GM21529 (cell line): ENCODE measurements around the gene DTNBP1.

Experiments
- ATAC-seq: cut with Tn5 transposase; IDR thresholded peaks from one replicate; pipeline ENCODE4 v1.9.1; 2021; ENCODE audit not compliant: unreplicated experiment

Gene DTNBP1

DNA sequence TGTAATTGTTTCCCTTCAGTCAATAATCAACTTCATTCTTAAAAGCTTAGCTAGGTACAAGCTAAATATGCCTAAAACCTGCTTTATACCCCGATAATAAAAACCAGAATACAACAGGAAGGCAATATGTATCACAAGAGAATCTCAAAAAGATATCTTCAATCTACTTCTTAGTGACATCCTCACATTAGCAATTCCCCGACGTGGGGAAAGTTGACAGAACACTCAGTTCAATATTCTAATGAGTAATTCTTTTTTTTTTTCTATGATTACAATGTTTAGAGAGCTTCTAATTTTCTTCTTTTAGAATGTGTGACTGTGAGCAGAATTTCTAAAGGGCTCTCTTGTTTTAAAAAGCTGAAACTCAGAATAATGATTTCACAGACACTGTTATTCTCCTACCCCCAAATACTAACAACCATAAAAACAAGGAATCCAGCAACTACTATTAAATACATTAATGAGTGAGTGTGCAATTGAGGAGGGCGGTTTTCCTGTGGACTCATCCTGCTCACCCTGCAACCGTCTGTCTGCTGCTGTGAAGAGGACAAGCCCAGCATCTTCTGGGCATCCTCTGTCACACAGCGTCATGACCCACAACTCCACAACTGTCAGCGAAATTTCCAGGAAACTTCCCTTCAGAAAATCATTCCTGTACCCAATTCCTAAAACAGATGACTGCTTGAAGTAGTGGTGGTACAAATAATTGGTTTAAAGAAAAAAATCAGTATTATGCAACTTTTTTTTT, 68.1 kb downstream of the DTNBP1 start:
- ATAC-seq: no peak

DNA sequence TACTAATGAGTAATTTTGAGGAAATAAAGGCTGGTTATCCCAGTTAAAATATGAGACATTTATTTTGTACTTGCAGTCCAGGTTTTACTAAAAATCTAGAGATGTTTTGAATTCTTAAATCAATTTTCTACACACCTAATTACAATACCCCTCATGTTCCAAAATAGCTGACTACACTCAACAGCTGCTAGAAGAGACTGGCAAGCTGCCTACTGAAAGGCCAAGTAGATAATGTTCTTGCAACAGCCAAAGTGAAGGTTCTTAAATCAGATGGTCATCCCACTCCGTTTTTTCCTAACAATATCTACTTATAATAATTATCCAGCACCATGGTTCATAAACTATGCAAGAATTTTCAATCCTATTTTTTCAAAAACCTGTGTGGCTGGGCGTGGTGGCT, 69.0 kb downstream of the DTNBP1 start:
- no peak for ATAC-seq

DNA sequence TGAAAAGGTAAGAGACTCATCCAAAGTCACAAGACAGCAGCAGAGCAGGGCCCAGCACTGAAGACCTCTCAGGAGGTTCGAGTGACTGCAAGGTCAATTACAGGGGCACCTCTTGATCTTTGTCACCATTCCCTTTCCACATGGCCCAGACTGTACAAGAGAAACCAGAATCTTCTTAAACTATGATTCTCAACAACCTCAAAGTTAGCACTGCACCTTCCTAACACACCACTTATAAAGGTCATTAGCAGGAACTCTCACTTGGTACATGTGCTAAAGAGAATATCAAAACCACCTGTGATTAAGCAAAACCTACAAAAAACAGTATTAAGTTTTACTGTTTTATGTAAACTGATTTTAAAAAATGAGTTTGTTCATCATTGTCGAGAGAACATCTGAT, 70.2 kb downstream of the DTNBP1 start:
- ATAC-seq: no peak

DNA sequence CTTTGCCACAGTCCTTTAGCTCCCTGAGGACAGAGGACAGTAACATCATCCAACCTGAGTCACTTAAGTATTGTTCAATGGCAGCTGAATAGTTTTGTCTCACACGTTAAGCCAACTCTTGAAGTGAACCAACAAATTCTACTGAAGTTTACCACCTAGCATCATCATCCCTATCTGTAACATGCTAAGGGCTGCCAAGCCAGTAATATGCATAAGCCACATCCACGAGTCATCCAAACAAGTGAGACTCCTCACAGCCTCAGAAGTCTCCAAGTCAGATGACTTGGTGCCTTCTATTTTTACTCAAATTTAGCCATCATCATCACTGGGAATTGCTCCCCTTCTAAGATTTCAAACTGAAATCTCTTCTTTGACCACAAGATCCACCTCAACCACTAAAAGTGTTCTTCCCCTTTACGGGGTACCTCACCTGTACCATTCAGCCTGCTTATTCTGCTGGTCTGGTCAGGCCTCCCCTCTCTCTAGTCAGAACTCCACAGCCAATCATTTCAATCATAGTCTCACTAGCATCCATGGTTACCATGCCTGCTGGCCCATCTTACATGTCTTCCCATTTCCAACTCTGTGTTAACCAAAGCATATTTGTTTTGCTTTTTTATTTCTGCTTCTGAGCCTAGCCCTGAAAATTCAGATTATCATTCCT, 73.7 kb downstream of the DTNBP1 start:
- ATAC-seq: no peak

DNA sequence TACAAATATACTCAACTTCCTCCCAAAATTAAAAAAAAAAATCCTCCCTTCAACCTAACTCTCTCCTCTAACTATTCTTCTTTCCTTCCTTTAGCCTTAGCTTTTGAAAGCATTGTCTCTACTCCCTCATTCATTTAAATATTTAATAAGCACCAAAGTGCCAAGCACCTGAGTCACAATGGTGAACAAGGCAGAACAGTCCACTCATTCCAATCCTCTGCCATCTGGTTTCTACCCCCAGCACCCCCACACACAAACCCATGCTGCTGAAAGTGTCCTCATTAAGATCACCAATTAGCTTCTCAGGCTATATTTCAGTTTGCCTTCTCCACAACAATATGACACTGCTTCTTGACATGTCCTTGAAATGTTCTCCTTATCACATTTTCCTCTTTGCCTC, 76.3 kb downstream of the DTNBP1 start:
- ATAC-seq: no peak

DNA sequence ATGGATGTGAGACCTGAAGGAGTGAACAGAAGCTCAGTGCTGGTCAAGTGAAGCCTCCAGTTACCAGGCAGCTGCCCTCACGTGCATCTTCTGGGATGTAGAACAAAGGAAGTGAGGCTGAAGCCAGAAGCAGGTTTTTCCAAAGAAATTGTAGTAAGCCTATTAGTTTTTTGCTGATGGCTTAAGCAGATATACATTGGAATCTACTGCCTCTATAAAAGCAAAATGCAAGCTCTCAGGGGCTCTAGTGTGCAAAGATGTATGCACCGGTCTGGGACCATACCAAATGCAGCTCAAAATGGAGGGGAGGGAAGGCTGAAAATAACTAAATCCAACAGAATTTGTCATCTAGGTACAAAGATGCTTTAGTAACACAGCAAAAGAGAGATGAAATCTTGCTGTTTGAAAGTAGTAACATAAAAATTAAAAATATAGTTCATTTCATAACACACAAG, 77.0 kb downstream of the DTNBP1 start:
- ATAC-seq: no peak

DNA sequence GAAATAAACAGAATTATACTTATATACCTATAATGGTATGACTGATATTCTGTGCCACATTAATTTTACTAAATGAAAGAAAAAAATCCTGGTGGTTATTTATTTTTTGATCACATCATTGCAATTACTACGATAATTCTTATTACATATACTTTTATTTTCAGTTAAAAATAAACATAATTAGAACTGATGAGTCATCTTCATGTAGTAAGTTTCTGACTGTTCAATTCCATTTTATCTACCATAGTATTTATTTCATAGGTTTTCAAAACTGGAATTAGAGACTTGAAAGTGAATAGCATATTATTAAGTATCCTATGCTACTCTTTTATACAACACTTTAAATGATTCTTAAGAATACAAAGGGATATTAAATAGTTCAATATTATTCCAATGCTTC, 80.3 kb downstream of the DTNBP1 start:
- no peak for ATAC-seq

DNA sequence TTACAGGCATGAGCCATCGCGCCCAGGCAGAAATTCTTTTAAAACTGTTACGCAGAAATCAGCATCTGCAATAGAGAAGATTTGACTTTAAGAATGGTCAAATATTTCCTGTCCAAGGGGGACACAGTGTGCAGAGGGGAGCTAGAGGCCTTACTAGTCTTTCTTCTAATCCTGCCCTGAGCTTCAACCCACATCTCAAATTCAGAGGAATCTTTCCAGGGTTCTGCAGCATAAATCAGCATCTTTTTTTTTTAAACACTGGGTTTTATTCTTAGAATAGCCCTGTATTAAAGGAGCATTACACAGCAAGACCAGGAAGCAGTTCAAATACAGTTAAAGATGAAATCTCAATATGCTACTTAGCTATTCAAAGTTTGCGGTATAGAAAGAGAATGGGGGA, 81.1 kb downstream of the DTNBP1 start:
- ATAC-seq: no peak

DNA sequence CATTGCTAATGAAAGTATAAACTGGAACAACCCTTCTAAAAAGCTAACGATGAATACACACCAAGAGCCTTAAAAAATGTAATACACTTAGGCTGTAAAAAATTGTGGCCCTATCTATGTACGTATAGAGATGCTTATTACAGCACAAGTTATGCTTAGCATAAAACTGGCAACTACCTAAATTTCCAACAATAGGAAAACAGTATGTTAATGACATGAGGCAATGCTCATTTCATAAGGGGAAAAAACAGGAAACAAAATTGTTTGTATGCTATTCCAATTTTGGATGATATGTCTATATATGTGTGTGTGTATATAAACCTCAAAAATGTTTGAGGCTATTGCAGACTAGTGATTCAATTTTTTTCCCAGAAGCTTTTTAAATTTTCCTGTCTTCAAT, 82.5 kb downstream of the DTNBP1 start:
- no peak for ATAC-seq

DNA sequence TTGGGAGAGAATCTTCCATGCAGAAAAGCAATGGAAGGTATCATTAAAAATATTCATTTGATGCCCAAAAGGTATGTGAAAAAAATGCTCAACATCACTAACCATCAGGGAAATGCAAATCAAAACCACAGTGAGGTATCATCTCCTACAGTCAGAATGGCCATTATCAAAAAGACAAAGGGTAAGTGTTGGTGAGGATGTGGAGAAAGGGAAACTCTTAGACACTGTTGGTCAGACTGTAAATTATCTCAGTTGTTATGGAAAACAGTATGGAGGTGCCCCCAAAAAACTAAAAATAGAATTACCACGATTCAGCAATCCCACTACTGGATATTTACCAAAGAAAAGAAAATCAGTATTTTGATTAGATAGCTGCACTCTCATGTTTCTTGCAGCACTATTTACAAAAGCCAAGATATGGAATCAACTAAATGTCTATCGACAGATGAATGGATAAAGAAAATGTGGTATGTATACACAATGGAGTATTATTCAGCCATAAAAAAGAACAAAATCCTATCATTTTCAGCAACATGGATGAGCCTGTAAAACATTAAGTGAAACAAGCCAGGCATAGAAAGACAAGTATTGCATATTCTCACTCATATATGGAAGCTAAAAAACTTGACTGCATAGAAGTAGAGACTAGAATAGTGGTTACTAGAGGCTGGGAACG, 84.0 kb downstream of the DTNBP1 start:
- ATAC-seq: no peak

DNA sequence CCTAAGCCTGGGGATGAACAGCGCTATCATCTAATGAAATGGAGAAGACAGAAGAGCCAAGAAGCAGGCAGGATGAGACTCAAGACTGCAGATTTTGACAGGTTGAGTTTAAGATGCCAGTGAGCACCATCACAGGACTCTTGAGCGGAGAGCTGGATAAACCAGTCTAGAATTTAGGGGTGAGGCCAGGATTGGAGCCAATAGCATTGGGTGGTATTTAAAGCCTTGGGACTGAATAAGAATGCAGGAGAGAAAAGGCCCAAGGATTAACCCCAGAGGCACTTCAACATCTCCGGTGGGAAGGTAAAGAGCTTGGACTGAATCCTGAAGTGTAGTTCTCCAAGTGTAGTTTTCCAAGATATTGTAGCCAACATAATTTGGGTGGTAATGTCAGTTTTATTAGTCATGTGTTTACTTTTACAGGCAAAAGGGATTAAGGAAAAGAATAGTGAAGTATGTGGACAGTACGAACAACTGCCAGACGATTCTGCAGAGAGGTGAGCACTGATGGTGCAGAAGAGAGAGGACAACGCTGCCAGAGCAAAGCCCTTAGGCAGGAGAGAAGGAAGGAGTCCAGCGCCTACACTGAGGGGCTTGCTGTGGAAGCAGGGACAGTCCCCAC, 85.2 kb downstream of the DTNBP1 start:
- ATAC-seq: no peak

DNA sequence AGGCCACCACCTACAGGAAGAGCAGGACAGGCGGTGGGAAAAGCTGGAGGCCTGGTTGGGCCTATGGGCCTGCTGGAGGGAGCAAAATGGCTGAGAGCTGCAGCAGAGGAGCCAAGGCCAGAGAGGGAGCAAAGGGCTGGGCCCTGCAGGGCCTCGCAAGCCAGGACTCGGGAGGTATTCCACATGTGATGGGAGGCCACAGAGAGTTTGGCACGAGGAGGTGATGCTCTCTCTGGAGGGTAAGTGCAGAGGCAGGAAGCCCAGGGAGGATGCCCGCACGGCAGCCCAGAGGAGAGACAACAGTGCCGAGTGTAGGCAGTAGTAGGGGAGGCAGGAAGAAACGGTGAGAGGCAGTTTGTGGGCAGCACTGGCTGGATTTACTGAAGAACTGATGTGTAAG, 85.7 kb downstream of the DTNBP1 start:
- ATAC-seq: no peak

DNA sequence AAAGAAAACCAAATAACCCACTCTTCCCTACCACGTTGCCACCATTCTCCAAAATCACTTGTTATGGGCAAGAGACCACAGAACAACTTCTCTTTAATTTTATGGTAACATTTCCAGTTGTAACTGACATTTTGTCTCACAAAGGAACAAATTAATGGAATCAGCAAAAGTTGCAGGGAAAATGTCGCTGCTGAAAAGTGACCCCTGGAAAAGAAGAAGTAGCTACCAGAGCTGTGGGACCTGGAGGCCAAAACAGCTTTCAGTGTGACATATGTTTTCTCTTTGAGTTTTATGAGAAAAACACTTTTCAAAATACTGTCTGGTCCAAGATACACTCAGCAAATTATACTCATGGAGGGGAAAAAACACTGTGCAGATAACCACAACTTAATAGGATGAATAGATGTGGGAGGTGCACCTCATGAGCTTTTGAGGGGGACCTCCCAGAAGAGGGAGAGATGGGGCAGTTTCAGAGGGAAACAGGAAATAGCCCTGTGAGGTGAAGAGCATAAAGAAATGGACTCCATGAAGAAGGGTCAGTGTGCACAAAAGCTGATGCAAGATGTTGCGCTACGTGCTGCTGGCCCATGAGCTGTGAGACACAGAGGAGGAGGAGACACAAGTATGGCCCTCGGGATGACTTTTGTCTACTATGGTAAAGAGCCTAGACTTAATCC, 87.3 kb downstream of the DTNBP1 start:
- no peak for ATAC-seq

DNA sequence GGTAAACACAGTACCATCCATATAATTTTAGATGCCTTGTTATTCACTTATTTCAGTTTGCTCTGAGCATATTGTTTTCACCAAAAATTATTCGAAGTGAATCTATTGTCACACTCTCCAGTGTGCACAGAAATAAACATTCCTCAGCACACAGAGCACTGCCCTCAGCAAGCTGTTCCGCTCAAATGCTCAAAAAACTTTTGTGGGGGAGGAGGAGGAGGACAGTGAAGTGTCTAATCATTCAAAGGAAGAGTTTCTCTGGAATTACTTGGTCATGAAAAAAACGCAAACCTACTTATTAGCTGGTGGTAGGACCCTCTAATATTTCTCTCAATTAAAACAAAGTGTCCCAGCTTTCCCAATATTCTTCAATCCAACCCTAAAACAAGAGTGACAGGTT, 88.3 kb downstream of the DTNBP1 start:
- no peak for ATAC-seq

DNA sequence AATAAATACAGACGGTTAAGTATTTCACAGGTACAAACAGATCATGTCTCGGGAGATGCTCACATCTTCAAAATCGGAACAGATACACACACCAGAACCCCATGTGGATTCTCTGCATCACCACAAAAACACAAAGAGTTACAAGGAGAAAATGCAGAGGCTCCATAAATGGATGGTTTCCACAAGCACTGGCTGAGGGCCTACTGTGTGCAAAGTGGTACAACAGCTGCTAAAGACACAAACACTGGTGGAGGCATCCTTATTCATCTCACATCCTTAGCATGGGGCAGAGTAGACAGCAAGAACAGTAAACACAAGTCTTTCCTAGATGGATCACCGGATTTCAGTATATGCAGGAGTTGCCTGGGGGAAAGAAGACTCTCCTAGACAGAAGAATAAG, 88.8 kb downstream of the DTNBP1 start:
- no peak for ATAC-seq

DNA sequence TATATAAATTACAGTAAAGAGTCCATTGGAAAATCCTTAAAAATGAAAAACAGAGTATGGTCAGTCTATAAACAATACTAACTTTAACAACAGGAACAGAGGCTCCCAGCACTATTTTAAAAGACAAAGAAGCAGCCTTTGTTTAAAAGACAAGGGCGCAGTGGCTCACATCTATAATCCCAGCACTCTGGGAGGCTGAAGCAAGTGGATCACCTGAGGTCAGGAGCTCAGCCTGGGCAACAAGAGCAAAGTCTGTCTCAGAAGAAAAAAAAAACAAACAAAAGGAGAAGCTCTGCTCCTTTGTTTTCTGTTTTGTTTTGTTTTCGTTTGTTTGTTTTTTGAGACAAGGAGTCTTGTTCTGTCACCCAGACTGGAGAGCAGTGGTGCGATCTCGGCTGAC, 89.4 kb downstream of the DTNBP1 start:
- ATAC-seq: no peak

DNA sequence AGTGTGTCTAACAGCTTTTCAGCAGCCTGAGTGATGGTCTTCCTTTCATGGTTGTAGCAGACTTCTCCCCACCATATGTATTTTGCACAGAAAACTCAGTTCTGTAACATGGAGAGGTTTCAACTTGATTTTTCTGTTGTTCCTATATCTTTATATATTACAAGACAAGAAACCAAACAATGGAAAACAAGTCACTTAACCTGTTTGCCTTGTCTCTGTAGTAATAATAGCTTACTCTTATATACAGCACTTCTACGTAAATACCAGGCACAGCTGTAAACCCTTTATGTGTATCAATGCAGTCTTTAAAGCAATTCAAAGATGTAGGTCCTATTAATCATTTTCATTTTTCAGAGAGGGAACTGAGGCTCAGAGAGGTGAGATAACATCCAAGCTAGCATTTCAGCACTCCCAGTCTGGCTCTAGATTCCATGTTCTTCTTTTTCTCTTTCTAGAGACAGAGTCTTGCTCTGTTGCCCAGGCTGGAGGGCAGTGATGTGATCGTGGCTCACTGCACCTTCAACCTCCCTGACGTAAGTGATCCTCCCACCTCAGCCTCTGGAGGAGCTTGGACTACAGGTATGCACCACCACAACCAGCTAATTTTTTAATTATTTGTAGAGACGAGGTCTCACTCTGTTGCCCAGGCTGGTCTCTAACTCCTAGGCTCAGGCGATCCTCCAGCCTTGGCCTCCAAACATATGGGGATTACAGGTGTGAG, 90.4 kb downstream of the DTNBP1 start:
- no peak for ATAC-seq

DNA sequence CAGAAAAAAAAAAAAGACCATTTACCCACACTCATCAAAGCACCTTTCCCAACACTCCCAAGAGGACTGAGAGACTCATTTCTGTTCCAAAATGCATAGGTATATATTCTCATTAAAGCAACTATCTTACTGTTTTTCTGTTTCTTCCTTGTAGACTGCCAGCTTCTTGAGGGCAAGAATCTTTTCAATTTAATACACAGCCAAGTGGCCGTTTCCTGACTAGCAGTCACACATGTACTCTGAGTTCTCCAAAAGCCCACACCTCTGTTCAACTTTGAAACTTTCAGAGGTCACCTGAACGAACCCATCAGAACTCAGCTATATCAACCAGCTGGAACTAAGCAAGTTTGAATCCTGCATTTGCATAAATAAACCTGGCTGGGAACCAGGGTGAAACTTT, 92.7 kb downstream of the DTNBP1 start:
- ATAC-seq: no peak

DNA sequence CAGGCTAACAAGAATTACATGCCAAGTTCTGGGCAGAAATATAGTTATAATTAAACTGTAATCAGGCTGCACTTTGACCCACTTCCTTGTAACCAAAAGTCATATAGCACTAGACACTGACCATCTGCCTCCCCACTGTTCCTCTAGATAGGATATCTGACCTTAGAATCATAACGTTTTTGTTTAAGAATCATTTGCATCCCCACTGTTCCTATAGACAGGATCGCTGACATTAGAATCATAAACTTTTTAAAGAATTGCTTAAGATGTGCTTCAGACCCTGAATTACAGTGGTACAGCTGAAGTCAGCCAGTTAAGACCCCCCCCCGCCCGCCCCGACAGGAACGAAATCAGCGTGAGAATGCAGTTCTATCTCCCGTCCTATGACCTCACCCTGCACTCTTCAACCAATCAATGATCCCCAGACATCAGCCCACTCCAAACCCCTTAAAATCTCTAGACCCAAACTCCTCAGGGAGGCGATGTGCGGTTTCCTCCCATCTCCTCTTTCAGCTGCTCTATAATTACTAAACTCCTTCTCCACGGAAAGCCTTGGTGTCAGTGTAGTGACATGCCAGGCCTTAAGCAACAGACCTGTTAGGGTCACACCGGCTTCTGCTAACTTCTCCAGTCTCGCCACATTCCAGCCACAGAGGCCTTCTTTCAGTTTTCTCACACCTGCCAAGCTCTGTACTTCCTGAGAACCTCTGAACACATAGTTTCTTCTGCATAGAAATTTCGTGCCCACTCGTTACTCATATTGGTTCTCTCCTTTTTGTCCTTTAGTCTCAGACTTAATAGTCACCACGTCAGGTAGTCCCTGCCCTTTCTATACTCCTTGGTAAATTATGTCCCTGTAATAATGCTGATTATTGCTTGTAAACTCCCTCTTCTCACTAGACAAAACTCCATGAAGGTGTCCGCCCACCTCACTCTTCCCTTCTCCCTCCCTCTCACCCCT, 93.5 kb downstream of the DTNBP1 start:
- no peak for ATAC-seq
